D341Med (cell line): ENCODE results near the gene TNNI2.
"Not testable (repeated sequence)": the region's sequence is repeated elsewhere in the genome, so short reads cannot be mapped to it uniquely, and the experiment has no call there.

Source experiments
- DNase-seq: peaks from one replicate; pipeline ENCODE4 v3.0.0; 2012; ENCODE audit warnings: low spot score

Gene TNNI2

DNA sequence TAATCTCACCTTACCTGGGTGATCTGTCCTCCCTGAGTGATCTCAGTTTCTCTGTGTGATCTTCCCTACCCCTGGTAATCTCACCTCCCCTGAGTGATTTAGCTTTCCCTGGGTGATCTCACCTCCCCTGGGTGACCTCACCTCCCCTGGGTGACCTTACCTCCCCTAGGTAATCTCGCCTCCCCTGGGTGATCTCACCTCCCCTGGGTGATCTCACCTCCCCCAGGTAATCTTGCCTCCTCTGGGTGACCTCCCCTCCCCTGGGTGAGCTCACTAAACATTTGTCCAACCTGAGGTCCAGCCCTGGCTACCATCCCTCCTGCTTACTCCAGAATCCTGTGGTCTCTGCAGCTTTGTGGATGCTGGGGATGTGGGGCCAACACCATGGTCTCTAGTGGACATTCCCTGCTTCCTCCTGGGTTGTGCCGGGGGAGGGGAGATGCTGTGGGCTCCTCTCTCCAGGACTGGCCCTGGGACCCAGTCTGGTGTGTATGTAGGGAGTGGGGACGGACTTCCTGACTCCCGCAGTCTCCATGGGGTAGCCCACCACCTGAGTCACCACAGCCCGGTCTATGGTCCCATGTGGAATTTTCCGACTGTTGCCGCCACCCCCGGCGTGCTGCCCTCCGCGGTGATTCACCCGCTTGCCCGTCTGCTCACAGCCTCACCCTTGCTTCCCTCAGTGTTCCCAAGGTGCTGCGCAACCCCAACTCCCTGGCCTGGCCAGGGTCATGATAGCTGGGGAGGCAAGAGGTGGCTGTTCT is 24.0 kb downstream of the TNNI2 start:
- DNase-seq, result no peak

DNA sequence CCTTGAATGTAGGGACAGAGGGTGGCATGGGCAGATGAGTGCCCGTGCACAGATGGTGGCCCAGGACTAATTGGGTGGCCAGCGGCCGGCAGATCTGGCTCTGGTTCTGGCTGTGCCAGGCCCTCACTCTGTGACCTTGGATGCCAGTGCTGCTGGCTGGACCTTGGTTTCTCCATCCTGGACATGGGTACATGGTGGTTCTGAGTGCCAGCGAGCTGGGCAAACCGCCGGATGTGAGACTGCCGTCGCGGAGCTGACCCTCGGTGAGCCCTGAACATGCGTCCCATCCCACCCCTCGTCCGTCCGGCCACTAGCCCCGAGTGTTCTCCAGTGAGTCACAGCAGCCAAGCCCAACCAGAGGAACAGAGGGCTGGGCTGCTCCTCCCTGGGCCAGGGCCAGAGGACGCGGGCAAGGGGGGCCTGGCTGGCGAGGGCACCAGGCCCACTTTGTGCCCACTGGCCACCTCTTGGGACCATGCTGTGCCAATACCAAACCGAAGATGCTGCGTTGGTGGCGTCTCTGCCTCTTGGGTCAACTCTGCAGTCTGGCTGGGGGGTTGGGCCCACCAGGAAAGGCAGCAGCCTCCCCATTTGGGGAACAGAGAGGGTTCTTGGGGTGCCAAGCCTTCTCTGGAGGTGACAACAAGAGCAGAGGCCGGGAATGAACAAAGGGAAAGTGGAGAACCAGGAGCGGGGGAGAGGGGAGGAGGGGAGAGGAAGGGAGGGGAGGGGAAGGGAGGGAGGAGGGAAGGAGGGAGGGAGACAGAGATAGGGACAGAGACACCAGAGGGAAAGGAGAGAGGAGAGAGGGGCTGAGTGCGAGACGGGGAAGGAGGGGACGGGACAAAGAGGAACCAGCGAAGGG is 24.8 kb downstream of the TNNI2 start:
- DNase-seq, result no peak

DNA sequence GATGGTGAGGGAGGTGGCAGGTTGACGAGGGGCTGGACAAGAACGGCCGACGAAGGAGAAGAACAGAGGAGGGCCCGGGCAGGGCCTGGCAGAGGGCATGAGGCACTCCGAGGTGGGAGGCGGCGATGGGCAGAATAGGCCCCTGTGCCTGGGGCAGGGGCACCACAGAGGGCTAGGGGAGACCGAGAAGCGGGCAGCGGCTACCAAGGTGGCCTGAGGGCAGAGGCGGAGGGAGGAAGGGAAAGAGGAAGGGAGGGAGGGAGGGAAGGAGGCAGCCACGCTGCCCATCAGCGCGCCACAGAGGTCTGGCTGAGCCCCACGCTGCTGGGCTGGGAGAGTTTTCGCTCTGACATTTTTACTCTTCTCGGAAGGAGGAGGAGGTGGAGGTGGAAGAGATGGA is 25.4 kb downstream of the TNNI2 start:
- no peak for DNase-seq

DNA sequence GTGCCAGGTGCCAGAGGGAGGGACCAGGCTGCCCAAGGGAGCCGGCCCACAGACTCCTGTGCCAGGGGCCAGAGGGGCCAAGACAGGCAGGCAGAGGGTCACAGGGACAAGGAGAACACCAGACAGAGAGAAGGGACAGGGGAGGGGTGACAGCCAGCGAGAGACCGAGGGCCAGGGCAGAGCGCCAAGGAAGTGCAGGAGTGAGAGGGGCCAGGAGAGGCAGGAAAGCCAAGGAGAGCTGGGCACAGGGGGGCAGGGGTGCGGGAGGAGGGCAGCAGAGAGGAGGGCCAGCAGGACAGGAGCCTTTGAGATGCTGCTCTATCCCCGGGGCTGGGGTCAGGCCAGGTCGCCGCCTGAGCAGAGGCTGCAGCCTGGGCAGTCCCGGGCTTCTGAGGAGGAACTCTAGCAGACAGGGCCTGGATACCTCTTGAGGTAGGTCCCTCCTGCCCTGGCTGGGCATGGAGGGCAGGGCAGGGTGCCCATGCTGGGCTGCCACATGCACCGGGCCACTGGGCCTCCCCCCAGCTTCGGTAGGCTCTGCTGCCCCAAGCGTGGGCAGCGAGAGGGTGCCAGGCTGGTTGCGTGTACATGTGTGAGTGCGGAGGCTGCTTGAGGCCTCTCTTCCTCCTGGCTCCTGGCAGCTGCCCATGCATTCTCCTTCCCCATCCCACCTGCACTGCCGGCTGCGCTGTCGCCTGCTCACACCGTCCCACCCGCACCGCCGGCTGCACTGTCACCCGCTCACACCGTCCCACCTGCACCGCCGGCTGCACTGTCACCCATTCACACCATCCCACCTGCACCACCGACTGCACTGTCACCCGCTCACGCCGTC is 26.3 kb downstream of the TNNI2 start:
- DNase-seq, result no peak

DNA sequence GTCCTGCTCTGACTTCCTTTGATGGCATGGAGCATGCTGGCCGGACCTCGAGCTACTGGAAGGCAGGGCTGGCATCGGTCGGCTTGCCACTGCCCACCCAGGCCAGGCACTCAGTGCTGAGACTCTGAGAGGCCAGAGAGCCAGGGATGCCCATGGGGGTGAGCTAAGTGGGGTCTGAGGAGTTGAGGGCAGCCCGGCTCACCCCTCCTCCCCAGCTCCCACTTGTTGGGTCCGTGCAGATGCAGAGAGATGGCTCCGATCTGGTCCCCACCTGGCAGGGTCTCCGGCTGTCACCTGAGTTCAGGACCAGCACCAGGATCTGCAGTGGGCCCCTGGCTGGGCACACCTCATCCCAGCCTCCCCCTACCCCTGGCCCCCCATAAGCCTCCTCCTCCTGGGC is 27.4 kb downstream of the TNNI2 start:
- no peak for DNase-seq

DNA sequence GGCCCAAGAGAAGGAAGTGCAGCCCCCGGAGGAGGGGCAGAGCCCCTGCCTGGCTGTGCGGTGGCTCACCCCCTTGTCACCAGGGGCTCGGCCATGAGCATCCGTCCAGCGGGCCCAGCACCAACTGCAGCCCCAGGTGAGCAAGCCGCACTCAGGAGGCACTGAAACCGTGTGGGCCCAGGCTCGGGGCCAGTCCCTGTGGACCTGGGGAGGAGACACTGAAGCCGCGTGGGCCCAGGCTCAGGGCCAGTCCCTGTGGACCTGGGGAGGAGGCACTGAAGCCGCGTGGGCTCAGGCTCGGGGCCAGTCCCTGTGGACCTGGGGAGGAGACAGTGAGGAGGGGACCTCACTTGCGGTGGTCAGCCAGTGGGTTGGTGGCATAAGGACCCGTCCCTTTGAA is 28.0 kb downstream of the TNNI2 start:
- DNase-seq, result no peak

DNA sequence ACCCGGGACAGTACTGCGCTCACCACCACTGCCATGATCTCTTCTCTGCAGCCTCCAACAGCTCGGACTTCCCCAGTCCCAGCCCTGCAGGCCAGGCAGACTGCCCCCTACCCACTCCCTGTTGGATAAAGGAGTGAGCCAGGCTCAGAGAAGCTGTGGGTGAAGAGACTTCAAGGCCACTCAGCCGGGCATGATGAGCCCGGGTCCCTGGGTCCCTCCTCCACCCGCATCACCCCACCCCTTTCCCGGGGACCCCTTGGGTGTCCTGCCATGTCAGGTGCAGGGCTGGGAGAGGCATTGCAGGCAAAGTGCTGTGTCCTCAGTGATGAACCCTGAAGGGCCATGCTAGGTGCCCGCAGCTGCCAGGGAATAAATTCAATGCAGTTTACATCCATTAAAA is 28.6 kb downstream of the TNNI2 start:
- no peak for DNase-seq

DNA sequence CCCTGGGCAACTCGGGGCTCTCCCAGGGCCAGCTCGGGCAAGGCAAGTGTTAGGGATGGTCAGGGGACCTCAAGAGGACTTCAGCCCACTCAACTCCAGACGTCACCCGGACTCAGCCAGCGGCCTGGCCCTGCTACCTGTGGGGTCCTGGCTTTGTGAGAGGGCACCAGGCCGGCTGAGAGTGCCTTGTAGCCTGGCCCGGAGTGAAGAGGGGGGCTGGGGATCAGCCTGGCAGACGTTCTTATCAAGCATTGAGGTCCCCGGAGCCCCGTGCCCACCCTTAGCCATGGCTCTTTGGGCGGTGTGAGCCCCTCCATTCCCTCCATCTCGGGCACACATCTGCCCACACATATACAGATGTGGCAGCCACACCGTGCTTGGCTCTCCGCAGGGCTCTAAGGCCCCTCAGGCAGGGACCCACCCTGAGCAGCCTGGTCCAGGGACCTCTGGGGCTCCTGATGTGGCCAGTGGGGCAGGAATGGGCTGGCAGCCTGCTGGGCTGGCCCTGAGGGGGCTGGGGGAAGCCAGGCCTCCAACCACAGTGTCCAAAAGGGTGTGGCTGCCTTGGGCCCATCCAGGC is 29.4 kb downstream of the TNNI2 start:
- no peak for DNase-seq

DNA sequence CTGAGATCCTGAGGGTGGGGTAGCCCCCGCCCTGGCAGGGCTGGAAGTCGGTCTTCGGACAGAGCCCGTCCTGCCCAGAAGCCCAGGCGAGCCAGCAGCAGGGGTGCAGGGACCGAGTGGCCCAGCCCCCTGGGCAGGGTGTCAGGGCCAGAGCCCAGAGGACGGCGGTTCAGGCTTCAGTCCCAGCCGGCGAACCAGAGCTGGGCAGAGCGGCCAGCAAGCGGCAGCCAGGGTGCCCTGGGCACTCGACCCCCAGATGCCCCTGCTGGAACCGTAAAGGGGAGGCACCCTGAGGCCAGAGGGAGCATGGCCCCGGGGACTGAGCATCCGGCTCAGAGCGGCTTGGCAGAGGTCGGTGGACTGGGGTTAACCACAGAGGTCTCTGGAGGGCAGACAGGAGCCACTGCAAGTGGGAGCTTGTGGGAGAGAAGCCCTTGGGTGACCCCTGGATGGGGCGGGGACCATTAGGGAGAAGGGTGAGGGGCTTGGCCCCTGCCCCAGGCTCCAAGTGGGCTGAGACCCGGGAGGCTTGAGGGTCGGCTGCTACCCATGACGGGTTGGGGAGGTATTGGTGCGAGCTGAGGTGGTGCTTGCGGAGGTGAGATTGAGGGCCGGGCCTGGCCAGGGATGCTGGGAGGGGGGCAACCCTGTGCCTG is 30.0 kb downstream of the TNNI2 start:
- DNase-seq, result no peak

DNA sequence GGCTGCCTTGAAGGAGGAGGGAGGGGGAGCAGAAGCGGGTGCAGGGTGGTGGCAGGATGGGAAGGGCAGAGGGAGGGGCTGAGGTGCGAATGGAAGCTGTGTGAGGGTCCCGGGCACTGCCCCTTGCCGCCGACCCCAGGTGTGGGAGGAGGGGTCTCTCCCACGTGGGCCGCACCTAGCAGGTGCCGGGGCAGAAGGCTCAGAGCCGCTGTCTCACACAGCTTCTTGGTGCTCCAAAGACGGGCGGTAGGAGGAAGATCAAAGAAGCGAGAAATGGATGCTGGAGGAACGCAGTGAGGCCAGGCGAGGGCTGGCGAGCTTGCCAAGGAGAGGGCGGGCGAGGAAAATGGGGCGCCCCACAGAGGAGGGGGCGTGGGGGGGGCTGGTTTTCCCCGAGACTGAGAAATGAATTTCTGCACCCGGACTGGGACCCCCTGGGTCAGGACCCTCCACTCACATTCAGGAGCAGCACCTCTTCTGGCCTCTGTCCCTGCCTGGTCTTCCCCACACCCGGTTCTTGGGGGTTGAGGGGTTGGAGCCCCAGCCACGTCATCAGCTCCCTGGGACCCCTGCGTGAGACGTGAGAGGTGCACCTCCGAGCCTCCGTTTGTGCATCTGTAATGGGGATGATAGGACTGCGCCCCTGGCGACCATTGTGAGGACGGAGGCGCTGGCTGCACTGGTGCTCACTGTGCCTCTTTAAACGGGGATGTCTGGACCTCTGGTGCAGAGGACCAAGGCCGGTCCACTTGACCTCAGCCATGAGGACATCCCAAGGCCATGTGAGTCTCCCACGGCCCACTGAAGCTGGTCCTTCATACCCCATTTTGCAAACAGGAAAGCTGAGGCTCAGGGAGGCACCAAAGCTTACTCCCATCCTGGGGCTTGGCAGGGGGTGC is 30.9 kb downstream of the TNNI2 start:
- peak; percentile 64 for DNase-seq

DNA sequence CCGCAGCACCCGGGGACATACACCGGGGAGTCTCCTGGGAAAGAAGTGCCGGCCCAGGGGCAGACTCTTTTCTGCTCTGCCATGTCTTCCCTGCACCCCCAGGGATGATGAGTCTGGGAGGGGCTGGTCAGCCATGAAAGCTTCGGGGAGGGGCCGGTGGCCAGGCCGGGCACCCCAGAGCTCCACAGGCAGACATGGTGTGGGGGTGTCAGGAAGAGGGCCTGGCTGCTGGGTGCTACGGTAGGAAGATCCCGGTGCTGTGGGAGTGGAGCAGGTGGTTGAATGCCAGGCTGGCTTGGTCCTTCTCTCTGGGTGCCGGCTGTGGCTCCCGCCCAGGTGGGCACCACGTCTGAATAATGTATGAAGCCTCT is 31.5 kb downstream of the TNNI2 start:
- DNase-seq, result no peak

DNA sequence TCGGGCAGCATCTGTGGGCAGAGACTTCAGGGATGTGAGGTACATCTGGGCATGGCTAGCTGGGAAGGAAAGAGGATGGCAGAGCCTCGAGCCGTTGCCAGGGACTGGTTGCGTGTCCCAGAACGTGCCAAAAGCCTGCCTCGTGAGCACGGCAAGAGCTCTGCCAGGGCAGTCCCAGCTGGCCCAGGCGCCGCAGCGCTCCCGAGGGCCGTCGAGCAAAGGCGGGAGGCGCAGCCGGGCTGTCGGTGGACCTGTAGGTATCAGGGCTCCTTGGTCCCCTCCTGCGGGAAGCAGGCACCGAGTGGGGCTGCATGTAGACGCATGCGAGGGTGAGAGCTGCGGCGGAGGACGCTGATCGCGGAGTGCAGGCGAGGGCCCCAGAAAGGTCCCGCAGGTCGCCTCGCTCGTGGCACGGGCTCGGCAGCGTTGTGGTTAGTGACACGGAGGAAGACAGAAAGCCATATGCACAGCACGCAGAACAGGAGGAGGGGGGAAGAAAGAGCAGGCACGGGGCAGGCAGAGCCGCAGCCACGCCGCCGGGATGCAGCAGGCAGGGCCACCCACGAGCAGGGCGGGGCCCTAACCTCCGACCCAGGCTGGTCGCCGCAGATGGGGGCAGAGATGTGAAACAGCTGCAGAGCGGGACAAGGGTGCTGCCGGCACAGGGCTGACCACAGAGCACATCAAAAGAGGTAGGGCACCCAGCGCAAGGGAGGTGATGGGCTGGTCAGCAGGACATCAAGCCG is 32.1 kb downstream of the TNNI2 start:
- no peak for DNase-seq

DNA sequence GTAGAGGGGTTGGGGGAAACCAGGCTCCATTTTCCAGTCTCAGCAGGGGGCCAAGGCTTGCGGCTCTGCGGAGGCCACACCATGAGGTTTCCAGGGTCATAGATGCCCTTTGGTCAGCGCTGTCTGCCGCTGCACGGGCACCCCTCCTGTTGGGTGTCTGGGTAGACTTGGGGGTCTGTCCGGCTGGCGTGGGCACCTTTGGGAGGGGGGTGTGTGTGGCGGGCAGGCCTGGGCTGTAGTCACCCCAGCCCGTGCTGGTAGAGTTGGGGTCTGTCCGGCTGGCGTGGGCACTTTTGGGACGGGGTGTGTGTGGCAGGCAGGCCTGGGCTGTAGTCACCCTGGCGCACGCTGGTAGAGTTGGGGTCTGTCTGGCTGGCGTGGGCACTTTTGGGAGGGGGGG is 32.8 kb downstream of the TNNI2 start:
- DNase-seq, result no peak

DNA sequence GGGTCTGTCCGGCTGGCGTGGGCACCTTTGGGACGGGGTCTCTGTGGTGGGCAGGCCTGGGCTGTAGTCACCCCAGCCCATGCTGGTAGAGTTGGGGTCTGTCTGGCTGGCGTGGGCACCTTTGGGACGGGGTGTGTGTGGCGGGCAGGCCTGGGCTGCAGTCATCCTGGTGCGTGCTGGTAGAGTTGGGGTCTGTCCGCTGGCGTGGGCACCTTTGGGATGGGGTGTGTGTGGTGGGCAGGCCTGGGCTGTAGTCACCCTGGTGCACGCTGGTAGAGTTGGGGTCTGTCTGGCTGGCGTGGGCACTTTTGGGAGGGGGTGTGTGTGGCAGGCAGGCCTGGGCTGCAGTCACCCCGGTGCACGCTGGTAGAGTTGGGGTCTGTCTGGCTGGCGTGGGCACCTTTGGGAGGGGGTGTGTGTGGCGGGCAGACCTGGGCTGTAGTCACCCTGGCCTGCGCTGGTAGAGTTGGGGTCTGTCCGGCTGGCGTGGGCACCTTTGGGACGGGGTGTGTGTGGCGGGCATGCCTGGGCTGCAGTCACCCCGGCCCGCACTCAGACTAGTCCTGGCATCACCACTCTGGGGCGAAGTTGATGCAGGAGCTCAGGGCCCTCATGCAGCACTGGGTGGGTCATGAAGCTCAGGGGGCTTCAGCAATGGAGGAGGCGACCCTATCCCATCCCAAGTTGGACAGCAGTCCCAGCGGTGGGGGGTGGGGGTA is 33.6 kb downstream of the TNNI2 start:
- no peak for DNase-seq

DNA sequence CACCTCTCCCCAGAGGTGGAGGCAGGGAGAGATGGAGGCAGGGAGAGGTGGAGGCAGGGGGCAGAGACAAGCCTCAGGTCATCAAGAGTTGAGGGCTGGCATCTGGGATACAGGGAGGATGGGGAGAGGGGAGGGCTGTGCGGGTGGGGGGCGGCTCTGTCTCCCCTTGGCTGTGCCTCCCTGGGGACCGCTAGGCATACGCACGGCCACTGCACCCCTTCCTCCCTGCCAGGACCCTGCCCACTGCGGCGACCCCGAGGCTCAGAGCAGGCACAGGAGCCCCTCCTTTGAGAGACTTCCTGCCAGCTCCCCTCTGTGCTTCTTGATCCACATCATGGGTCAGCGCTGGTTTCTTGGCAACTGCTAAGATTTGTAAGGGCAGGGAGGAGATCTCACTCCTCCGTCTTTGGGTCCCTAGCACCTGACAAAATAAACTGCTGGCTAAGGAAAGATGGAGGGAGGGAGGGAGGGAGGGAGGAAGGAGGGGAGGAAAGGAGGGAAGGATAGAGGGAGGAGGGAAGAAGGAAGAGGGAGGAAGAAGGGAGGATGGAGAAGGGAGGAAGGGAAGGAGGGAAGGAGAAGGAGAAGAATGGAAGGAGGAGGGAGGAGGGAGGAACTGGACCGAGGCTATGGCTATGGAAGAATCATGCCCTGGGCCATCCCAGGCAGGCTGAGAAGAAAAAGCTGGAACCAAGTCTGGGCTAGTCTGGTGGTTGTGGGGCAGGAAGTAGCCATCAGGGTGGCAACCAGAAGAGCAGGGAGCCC is 34.4 kb downstream of the TNNI2 start:
- no peak for DNase-seq

DNA sequence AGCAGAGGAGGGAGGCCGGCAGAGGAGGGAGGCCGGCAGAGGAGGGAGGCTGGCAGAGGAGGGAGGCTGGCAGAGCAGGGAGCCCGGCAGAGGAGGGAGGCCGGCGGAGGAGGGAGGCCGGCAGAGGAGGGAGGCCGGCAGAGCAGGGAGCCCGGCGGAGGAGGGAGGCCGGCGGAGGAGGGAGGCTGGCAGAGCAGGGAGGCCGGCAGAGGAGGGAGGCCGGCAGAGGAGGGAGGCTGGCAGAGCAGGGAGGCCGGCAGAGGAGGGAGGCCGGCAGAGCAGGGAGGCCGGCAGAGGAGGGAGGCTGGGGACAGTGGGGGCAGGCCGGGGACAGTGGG is 35.0 kb downstream of the TNNI2 start:
- DNase-seq, result not testable (repeated sequence)

DNA sequence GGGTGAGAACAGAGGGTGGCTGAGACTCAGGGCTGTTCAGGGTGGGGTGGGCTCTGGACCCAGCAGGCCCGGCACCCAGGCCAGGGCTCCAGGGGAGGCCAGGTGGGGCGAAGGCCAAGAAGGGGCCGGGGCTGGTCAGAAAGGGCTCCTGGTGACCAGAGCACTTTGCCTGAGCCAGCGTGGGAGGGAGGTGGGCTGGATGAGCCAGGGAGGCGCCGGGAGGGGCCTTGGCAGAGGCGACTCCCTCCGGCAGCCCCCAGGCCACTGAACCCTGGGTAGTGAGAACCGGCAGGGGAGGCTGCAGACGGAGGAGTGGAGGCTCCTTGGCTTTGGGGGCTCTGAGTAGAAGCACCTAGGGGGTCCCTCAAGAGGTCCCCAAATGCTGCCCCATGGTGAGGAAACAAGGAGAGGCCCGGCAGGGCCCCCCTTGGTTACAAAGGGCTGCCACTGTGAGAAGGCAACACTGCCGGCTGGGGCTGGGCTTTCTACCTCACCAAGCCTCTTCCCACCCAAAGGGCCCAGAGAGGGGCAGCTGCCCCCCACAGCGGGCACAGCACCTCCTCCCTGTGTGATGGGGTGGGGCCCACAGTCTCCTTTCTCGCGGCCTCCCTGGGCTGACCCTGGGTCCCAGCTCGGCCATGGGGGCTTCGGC is 35.8 kb downstream of the TNNI2 start:
- not testable (repeated sequence) for DNase-seq
